Suppressor macrophage (primary cell): Measurements from ENCODE around the gene SESN1.

Experiments used
- DNase-seq, 4 experiments: peaks; one replicate each; pipeline ENCODE4 v3.0.0-alpha.2; 2020 to 2022

SESN1 gene

GRCh38 chr6:108958900-108959770 lies 135.5 kb downstream of the SESN1 start:
- peak in 3 of 4 experiments; percentile 20 to 40 (median 20) for DNase-seq

- no peak for DNase-seq
Measured at GRCh38 chr6:108957221-108957620, 137.4 kb downstream of the SESN1 start.

GRCh38 chr6:108955329-108955949 lies 139.2 kb downstream of the SESN1 start:
- DNase-seq, result no peak

- no peak for DNase-seq
Measured at GRCh38 chr6:108953681-108954080, 141.0 kb downstream of the SESN1 start.

- no peak for DNase-seq
Measured at GRCh38 chr6:108952776-108953486, 141.7 kb downstream of the SESN1 start.

GRCh38 chr6:108951351-108951953 lies 143.2 kb downstream of the SESN1 start:
- DNase-seq, result peak in 2 of 4 experiments; percentile 19 to 24

GRCh38 chr6:108948181-108948661 lies 146.4 kb downstream of the SESN1 start:
- peak in 1 of 4 experiments; percentile 20 for DNase-seq

- peak; percentile 48 to 80 (median 58) for DNase-seq
Measured at GRCh38 chr6:108947114-108947854, 147.4 kb downstream of the SESN1 start.

- peak in 3 of 4 experiments; percentile 33 to 44 (median 35) for DNase-seq
Measured at GRCh38 chr6:108946695-108947094, 148.0 kb downstream of the SESN1 start.

- DNase-seq, result no peak
Measured at GRCh38 chr6:108945681-108946159, 148.9 kb downstream of the SESN1 start.

- DNase-seq, result no peak
Measured at GRCh38 chr6:108944707-108945680, 149.7 kb downstream of the SESN1 start.

GRCh38 chr6:108944071-108944470 lies 150.6 kb downstream of the SESN1 start:
- DNase-seq, result no peak

GRCh38 chr6:108942556-108943492 lies 151.8 kb downstream of the SESN1 start:
- no peak for DNase-seq

- peak in 2 of 4 experiments; percentile 27 to 43 for DNase-seq
Measured at GRCh38 chr6:108941859-108942258, 152.8 kb downstream of the SESN1 start.

GRCh38 chr6:108941281-108941680 lies 153.4 kb downstream of the SESN1 start:
- DNase-seq, result no peak

GRCh38 chr6:108940741-108941140 lies 153.9 kb downstream of the SESN1 start:
- DNase-seq, result no peak

- DNase-seq, result no peak
Measured at GRCh38 chr6:108937170-108937569, 157.5 kb downstream of the SESN1 start.
